Uterus (tissue), 2 donors: ENCODE results near the gene C3orf18.

Experiments used
- CTCF ChIP-seq, 4 experiments: fragments of 200-600 bp in 2 of 4; fragments of 450-650 bp in 2 of 4; sonication (generic) in 2 of 4; IDR thresholded peaks; one replicate each; pipeline ENCODE4 v1.5.1; 2016 to 2019; ENCODE audit warnings: antibody characterized with exemption in 4 of 4, mild to moderate bottlenecking in 2 of 4, moderate library complexity in 1 of 4
- POLR2A ChIP-seq, 2 donors: fragments of 450-650 bp; IDR thresholded peaks; one replicate each; pipeline ENCODE4 v1.6.1; 2016; ENCODE audit warnings: antibody characterized with exemption in 2 of 2, mild to moderate bottlenecking in 1 of 2, moderate library complexity in 1 of 2

DNA sequence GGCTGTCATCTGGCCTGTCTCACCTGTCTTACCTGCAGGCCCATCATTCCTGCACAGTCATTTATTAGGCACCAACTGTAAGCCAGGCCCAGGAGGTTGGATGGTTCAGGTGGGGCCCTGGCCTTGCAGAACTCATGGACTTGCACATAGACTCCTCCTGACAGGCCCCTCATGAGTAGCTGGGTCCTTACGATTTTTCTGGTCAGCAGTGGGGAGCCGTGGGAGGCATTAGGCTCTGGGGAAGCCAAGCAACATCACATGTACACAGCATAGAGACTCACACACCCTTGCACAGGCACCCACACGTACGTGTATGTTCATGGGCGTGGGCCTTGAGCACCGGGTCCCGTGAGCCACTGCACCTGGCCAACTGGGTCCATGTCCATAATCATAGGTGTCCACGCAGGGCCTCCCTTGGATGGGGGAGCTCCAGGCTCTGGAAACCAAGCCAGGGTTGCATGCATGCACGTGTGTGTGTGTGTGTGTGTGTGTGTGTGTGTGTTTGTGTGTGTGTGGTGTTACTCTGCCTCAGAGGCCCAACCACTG is 23.7 kb upstream of the C3orf18 start:
- no peak for TF ChIP-seq CTCF (IDR thresholded peaks at IDR 0.05)
- TF ChIP-seq POLR2A (IDR thresholded peaks at IDR 0.05) = no peak
